SU-DHL-6 (cell line): ENCODE data around the gene CEP170.

ENCODE experiments used
- CTCF ChIP-seq: fragments of 200-600 bp; sonication (generic); IDR thresholded peaks from one replicate; pipeline ENCODE4 v1.5.1; 2017; ENCODE audit warnings: antibody characterized with exemption, mild to moderate bottlenecking, low read length, moderate library complexity; ENCODE audit not compliant: insufficient read depth, poor library complexity, severe bottlenecking
- EZH2phosphoT487 ChIP-seq: fragments of 200-600 bp; sonication (generic), shearing (Covaris generic); conservative IDR thresholded peaks from 2 replicates; pipeline ENCODE4 v1.6.1; 2018; ENCODE audit warnings: mild to moderate bottlenecking, antibody characterized with exemption, low read length, moderate library complexity, mixed read lengths

DNA sequence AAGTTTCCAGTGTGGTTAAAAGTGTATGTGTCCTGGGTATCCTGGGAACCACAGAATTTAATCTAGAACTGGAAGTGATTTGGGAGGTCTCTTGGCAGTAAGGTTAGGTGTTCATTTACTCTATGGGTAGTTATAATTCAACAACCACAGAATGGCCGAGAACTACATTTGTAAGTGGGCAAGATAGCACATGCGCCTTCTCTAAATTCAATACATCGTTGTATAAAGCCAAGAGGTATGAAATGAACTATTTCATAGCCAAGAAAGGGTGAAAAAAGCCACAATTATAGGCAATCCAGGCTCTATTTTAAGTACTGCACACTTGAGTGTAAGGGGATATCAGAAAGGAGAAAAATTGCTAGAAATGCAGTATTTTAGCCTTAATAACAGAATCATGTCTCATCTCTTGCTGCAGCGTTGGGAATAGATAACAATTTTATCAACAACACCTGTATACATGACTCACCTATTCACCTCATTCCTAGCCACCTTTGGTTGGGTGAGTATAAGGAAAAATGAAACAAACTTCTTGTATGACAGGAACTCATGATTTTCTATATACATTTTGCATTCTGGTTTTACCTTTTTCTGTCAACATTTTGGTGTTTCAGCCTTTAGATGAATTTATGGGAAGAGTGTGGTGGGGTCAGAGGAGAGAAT lies 5.3 kb upstream of the CEP170 start:
- TF ChIP-seq CTCF, result no peak
- TF ChIP-seq EZH2phosphoT487, result no peak
